Measurements from ENCODE around the gene TAF11.

TAF11 gene

GRCh38 chr6:34877869-34878485 is 9.9 kb downstream of the TAF11 start:
- no peak for DNase-seq (ENCODE audit: low read depth)
- H3K4me3 ChIP-seq (ENCODE audit: low read depth, low read length), result no peak overlapping the region
- TF ChIP-seq CTCF (conservative IDR thresholded peaks at IDR 0.05; ENCODE audit: low read depth, low read length), result no peak

- H3K4me3 ChIP-seq (ENCODE audit: low read depth, low read length), result no peak overlapping the region
- TF ChIP-seq CTCF (conservative IDR thresholded peaks at IDR 0.05; ENCODE audit: low read depth, low read length), result no peak
- DNase-seq (ENCODE audit: low read depth), result no peak
Observed at GRCh38 chr6:34877259-34877658, 10.6 kb downstream of the TAF11 start.

- H3K4me3 ChIP-seq (ENCODE audit: low read depth, low read length), result no peak overlapping the region
- no peak for TF ChIP-seq CTCF (conservative IDR thresholded peaks at IDR 0.05; ENCODE audit: low read depth, low read length)
- no peak for DNase-seq (ENCODE audit: low read depth)
Observed at GRCh38 chr6:34876472-34876871, 11.4 kb downstream of the TAF11 start.

GRCh38 chr6:34875292-34876213 is 12.3 kb downstream of the TAF11 start:
- no peak overlapping the region for H3K4me3 ChIP-seq (ENCODE audit: low read depth, low read length)
- no peak for DNase-seq (ENCODE audit: low read depth)
- no peak for TF ChIP-seq CTCF (conservative IDR thresholded peaks at IDR 0.05; ENCODE audit: low read depth, low read length)

GRCh38 chr6:34872332-34872731 is 15.5 kb downstream of the TAF11 start:
- DNase-seq (ENCODE audit: low read depth), result no peak
- no peak overlapping the region for H3K4me3 ChIP-seq (ENCODE audit: low read depth, low read length)
- no peak for TF ChIP-seq CTCF (conservative IDR thresholded peaks at IDR 0.05; ENCODE audit: low read depth, low read length)

GRCh38 chr6:34871853-34872252 is 16.0 kb downstream of the TAF11 start:
- DNase-seq (ENCODE audit: low read depth), result no peak
- no peak for TF ChIP-seq CTCF (conservative IDR thresholded peaks at IDR 0.05; ENCODE audit: low read depth, low read length)

More at GRCh38 chr6:34871853-34872252, 16.0 kb downstream of the TAF11 start:
- H3K4me3 ChIP-seq (ENCODE audit: low read depth, low read length), result no peak overlapping the region
